HG03457 (cell line): ENCODE measurements around the gene S100A12.
"Not testable (repeated sequence)": the region's sequence is repeated elsewhere in the genome, so short reads cannot be mapped to it uniquely, and the experiment has no call there.

Source experiments
- ATAC-seq: cut with Tn5 transposase; IDR thresholded peaks from one replicate; pipeline ENCODE4 v1.9.1; 2021; ENCODE audit warnings: moderate number of reproducible peaks; ENCODE audit not compliant: unreplicated experiment

Gene S100A12

GRCh38 chr1:153375511-153375910, at the start of gene S100A12:
TSS of gene S100A12 (minus strand) at chr1:153375621. CDS start at chr1:153374592, 1,029 bp downstream.
- no peak for ATAC-seq

- no peak for ATAC-seq
Measured at GRCh38 chr1:153422450-153423068, 47.1 kb upstream of the S100A12 start.

- no peak for ATAC-seq
Measured at GRCh38 chr1:153420306-153420705, 44.9 kb upstream of the S100A12 start.

- not testable (repeated sequence) for ATAC-seq
Measured at GRCh38 chr1:153419436-153419793, 44.0 kb upstream of the S100A12 start.

- not testable (repeated sequence) for ATAC-seq
Measured at GRCh38 chr1:153418758-153419435, 43.5 kb upstream of the S100A12 start.

GRCh38 chr1:153417136-153417888, 41.9 kb upstream of the S100A12 start:
- no peak for ATAC-seq

GRCh38 chr1:153415850-153416570, 40.6 kb upstream of the S100A12 start, which contains the start of gene S100A7A:
TSS of gene S100A7A (plus strand) at chr1:153416520. CDS start at chr1:153418083, 1,563 bp downstream.
- ATAC-seq = no peak

GRCh38 chr1:153413961-153414360, 38.5 kb upstream of the S100A12 start:
- not testable (repeated sequence) for ATAC-seq

- ATAC-seq = not testable (repeated sequence)
Measured at GRCh38 chr1:153407274-153407673, 31.9 kb upstream of the S100A12 start.

- ATAC-seq = not testable (repeated sequence)
Measured at GRCh38 chr1:153405825-153406599, 30.6 kb upstream of the S100A12 start.

GRCh38 chr1:153404768-153405167, 29.3 kb upstream of the S100A12 start:
- ATAC-seq = no peak

- no peak for ATAC-seq
Measured at GRCh38 chr1:153404086-153404635, 28.7 kb upstream of the S100A12 start.

- ATAC-seq = no peak
Measured at GRCh38 chr1:153403421-153404085, 28.1 kb upstream of the S100A12 start.

GRCh38 chr1:153402226-153402625, 26.8 kb upstream of the S100A12 start:
- ATAC-seq = no peak

GRCh38 chr1:153401461-153401860, 26.0 kb upstream of the S100A12 start:
- no peak for ATAC-seq

- no peak for ATAC-seq
Measured at GRCh38 chr1:153400244-153400643, 24.8 kb upstream of the S100A12 start.

GRCh38 chr1:153399401-153400055, 24.1 kb upstream of the S100A12 start:
- no peak for ATAC-seq

GRCh38 chr1:153397924-153398651, 22.7 kb upstream of the S100A12 start:
- no peak for ATAC-seq
